HL-60 (cell line): ENCODE measurements around the gene MOB2.

Source experiments
- GABPA ChIP-seq: IDR thresholded peaks from 2 replicates; pipeline ENCODE4 v1.6.1; 2012; ENCODE audit warnings: low read depth
- POLR2AphosphoS5 ChIP-seq: IDR thresholded peaks from 2 replicates; pipeline ENCODE4 v1.6.1; 2012; ENCODE audit warnings: low read depth
- TF ChIP-seq, protein P1 (sequence below): IDR thresholded peaks from one replicate; pipeline ENCODE4 v1.5.1; 2011; ENCODE audit warnings: low read length, control low read depth, inconsistent platforms; ENCODE audit not compliant: insufficient read depth
- TF ChIP-seq, protein P2 (sequence below): IDR thresholded peaks from 2 replicates; pipeline ENCODE4 v1.6.1; 2012; ENCODE audit warnings: low read depth; ENCODE audit not compliant: insufficient replicate concordance

DNA sequence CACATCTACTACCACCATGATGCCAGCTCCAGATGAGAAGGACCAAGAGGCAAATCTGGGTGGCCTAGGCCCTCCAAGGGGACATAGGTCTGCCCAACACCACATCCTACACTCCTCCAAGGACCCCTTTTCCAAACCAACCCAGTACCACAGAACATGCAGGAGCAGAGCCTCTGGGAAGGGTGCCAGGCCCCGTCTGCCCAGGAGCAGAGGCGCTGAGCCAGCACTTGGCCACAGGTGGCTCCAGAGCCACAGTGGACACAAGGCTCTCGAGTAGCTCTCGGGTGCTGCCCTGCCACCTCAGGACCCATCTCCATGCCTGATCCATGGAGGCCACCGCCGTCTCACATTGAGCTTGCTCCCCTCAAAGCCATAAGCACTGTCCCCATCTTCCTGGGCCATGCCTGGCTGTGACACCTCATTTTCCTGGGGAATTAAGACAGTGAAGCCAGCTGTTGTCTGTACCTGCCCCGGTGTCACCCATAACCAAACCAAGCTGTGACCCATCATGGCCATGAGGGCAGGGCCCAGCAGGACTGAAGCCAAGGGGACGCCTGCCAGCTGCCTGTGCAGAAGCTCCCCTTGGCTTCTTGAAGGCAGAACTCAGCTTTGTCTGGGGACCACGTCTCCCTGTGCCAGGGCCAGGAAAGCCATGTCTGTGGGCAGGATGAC, 7.4 kb downstream of the MOB2 start:
- TF ChIP-seq, protein P1, sequence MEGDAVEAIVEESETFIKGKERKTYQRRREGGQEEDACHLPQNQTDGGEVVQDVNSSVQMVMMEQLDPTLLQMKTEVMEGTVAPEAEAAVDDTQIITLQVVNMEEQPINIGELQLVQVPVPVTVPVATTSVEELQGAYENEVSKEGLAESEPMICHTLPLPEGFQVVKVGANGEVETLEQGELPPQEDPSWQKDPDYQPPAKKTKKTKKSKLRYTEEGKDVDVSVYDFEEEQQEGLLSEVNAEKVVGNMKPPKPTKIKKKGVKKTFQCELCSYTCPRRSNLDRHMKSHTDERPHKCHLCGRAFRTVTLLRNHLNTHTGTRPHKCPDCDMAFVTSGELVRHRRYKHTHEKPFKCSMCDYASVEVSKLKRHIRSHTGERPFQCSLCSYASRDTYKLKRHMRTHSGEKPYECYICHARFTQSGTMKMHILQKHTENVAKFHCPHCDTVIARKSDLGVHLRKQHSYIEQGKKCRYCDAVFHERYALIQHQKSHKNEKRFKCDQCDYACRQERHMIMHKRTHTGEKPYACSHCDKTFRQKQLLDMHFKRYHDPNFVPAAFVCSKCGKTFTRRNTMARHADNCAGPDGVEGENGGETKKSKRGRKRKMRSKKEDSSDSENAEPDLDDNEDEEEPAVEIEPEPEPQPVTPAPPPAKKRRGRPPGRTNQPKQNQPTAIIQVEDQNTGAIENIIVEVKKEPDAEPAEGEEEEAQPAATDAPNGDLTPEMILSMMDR = no peak
- TF ChIP-seq, protein P2, sequence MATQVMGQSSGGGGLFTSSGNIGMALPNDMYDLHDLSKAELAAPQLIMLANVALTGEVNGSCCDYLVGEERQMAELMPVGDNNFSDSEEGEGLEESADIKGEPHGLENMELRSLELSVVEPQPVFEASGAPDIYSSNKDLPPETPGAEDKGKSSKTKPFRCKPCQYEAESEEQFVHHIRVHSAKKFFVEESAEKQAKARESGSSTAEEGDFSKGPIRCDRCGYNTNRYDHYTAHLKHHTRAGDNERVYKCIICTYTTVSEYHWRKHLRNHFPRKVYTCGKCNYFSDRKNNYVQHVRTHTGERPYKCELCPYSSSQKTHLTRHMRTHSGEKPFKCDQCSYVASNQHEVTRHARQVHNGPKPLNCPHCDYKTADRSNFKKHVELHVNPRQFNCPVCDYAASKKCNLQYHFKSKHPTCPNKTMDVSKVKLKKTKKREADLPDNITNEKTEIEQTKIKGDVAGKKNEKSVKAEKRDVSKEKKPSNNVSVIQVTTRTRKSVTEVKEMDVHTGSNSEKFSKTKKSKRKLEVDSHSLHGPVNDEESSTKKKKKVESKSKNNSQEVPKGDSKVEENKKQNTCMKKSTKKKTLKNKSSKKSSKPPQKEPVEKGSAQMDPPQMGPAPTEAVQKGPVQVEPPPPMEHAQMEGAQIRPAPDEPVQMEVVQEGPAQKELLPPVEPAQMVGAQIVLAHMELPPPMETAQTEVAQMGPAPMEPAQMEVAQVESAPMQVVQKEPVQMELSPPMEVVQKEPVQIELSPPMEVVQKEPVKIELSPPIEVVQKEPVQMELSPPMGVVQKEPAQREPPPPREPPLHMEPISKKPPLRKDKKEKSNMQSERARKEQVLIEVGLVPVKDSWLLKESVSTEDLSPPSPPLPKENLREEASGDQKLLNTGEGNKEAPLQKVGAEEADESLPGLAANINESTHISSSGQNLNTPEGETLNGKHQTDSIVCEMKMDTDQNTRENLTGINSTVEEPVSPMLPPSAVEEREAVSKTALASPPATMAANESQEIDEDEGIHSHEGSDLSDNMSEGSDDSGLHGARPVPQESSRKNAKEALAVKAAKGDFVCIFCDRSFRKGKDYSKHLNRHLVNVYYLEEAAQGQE = no peak
- no peak for TF ChIP-seq POLR2AphosphoS5
- TF ChIP-seq GABPA = no peak
